Large intestine (tissue), 3 donors: ENCODE data around the gene CTSC. TPM values are rescaled to one million over a fixed set of nuclear protein-coding genes. Genes with fewer than 3 reads are reported as not detected.
"Not testable (repeated sequence)": the region's sequence is repeated elsewhere in the genome, so short reads cannot be mapped to it uniquely, and the experiment has no call there.

ENCODE experiments used
- DNase-seq, 2 donors: peaks; one replicate each; pipeline versions ENCODE4 v3.0.0 to v3.0.0-alpha.2; 2013
- H3K27ac ChIP-seq: one replicate; pipeline ENCODE4 v1.5.1; 2013; ENCODE audit warnings: low read length
- H3K27me3 ChIP-seq: 2 replicates; pipeline ENCODE4 v1.6.1; 2013; ENCODE audit warnings: low read length; ENCODE audit not compliant: control insufficient read depth, insufficient read depth
- H3K36me3 ChIP-seq: 2 replicates; pipeline ENCODE4 v1.6.1; 2013; ENCODE audit warnings: low read length; ENCODE audit not compliant: control insufficient read depth, insufficient read depth
- H3K4me1 ChIP-seq: one replicate; pipeline ENCODE4 v1.6.1; 2013; ENCODE audit warnings: low read length; ENCODE audit not compliant: control insufficient read depth, insufficient read depth
- H3K4me3 ChIP-seq: one replicate; pipeline ENCODE4 v1.5.1; 2013; ENCODE audit warnings: low read length
- H3K9me3 ChIP-seq: one replicate; pipeline ENCODE4 v1.6.1; 2013; ENCODE audit warnings: mild to moderate bottlenecking, low read depth, low read length, moderate library complexity; ENCODE audit not compliant: control insufficient read depth
- WGBS: methylation state at CpG from one replicate; pipeline ENCODE4 v1.1.5; 2013; ENCODE audit warnings: low lambda C conversion rate; ENCODE audit not compliant: insufficient coverage; 5-methylcytosine and 5-hydroxymethylcytosine counted together
- polyA plus RNA-seq: library from polyadenylated mRNA; unstranded; fragments of 120-200 nt; gene quantifications from one replicate; pipeline ENCODE4 v1.2.1, GENCODE V29; 2013

Gene CTSC
- polyA plus RNA-seq, 1 donor: 126 TPM

- DNase-seq: not testable (repeated sequence)
Observed at GRCh38 chr11:88321412-88321811, 16.1 kb downstream of the CTSC start.

GRCh38 chr11:88320149-88320559 lies 17.4 kb downstream of the CTSC start:
- WGBS: no CpG with 5 or more reads among the region's 2 CpGs
- H3K36me3 ChIP-seq: no peaks in the 10 kb centered on the region
- no peaks in the 10 kb centered on the region for H3K27me3 ChIP-seq
- peak in 1 of 2 donors; percentile 33 for DNase-seq
- H3K4me3 ChIP-seq: no peak overlapping the region
- no peak overlapping the region for H3K27ac ChIP-seq
- H3K4me1 ChIP-seq: no peaks in the 10 kb centered on the region
- H3K9me3 ChIP-seq: no peaks in the 10 kb centered on the region

More at GRCh38 chr11:88321412-88321811, 16.1 kb downstream of the CTSC start:
- H3K36me3 ChIP-seq, H3K27ac ChIP-seq, H3K9me3 ChIP-seq, H3K4me3 ChIP-seq, H3K27me3 ChIP-seq, H3K4me1 ChIP-seq: not testable (repeated sequence)

- H3K27ac ChIP-seq: no peak overlapping the region
- no peaks in the 10 kb centered on the region for H3K36me3 ChIP-seq
Observed at GRCh38 chr11:88318017-88318416, 19.5 kb downstream of the CTSC start.

GRCh38 chr11:88317536-88317935 lies 20.0 kb downstream of the CTSC start:
- no peaks in the 10 kb centered on the region for H3K36me3 ChIP-seq
- H3K9me3 ChIP-seq: no peaks in the 10 kb centered on the region
- no peak for DNase-seq
- H3K4me3 ChIP-seq: no peak overlapping the region
- no peak overlapping the region for H3K27ac ChIP-seq
- 61% methylated on average over 2 of the region's 5 CpGs for WGBS
- H3K4me1 ChIP-seq: no peaks in the 10 kb centered on the region
- no peaks in the 10 kb centered on the region for H3K27me3 ChIP-seq

More at GRCh38 chr11:88318017-88318416, 19.5 kb downstream of the CTSC start:
- H3K27me3 ChIP-seq: no peaks in the 10 kb centered on the region
- 50% methylated on average over 2 of the region's 2 CpGs for WGBS
- H3K9me3 ChIP-seq: no peaks in the 10 kb centered on the region
- DNase-seq: peak in 1 of 2 donors; percentile 24
- H3K4me3 ChIP-seq: no peak overlapping the region
- H3K4me1 ChIP-seq: no peaks in the 10 kb centered on the region

GRCh38 chr11:88315981-88316441 lies 21.5 kb downstream of the CTSC start:
- H3K27me3 ChIP-seq: no peaks in the 10 kb centered on the region
- WGBS: no CpG with 5 or more reads among the region's 5 CpGs
- H3K4me1 ChIP-seq: no peaks in the 10 kb centered on the region
- H3K4me3 ChIP-seq: no peak overlapping the region
- DNase-seq: peak in 1 of 2 donors; percentile 27
- no peak overlapping the region for H3K27ac ChIP-seq
- H3K36me3 ChIP-seq: no peaks in the 10 kb centered on the region
- H3K9me3 ChIP-seq: no peaks in the 10 kb centered on the region

- H3K9me3 ChIP-seq: no peaks in the 10 kb centered on the region
- no peaks in the 10 kb centered on the region for H3K4me1 ChIP-seq
- H3K27me3 ChIP-seq: no peaks in the 10 kb centered on the region
- WGBS: 100% methylated on average over 1 of the region's 2 CpGs
- no peak overlapping the region for H3K27ac ChIP-seq
- no peak overlapping the region for H3K4me3 ChIP-seq
- no peaks in the 10 kb centered on the region for H3K36me3 ChIP-seq
- no peak for DNase-seq
Observed at GRCh38 chr11:88315015-88315414, 22.5 kb downstream of the CTSC start.

GRCh38 chr11:88313441-88313840 lies 24.1 kb downstream of the CTSC start:
- no peak for DNase-seq
- no peak overlapping the region for H3K27ac ChIP-seq
- H3K9me3 ChIP-seq: no peaks in the 10 kb centered on the region
- no peaks in the 10 kb centered on the region for H3K4me1 ChIP-seq
- H3K27me3 ChIP-seq: no peaks in the 10 kb centered on the region
- WGBS: no CpG with 5 or more reads among the region's 2 CpGs
- no peak overlapping the region for H3K4me3 ChIP-seq
- no peaks in the 10 kb centered on the region for H3K36me3 ChIP-seq

GRCh38 chr11:88312628-88313027 lies 24.9 kb downstream of the CTSC start:
- no peak for DNase-seq
- Histone ChIP-seq H3K36me3 (peaks cover 5% of the 10 kb centered on the region), H3K9me3 (no peaks in the 10 kb centered on the region), H3K4me3 (no peak overlapping the region), H3K27ac (no peak overlapping the region), H3K27me3 (no peaks in the 10 kb centered on the region), H3K4me1 (no peaks in the 10 kb centered on the region)
- no CpG with 5 or more reads among the region's 1 CpG for WGBS

GRCh38 chr11:88310246-88310645 lies 27.3 kb downstream of the CTSC start:
- WGBS: 60% methylated on average over 1 of the region's 1 CpG
- Histone ChIP-seq H3K4me1 (no peaks in the 10 kb centered on the region), H3K9me3 (no peaks in the 10 kb centered on the region), H3K4me3 (no peak overlapping the region), H3K36me3 (peaks cover 10% of the 10 kb centered on the region), H3K27me3 (no peaks in the 10 kb centered on the region), H3K27ac (no peak overlapping the region)
- DNase-seq: no peak

- H3K27ac ChIP-seq: no peak overlapping the region
- DNase-seq: no peak
- no CpG with 5 or more reads among the region's 2 CpGs for WGBS
- no peaks in the 10 kb centered on the region for H3K4me1 ChIP-seq
- H3K27me3 ChIP-seq: no peaks in the 10 kb centered on the region
- H3K9me3 ChIP-seq: no peaks in the 10 kb centered on the region
- no peak overlapping the region for H3K4me3 ChIP-seq
- H3K36me3 ChIP-seq: peaks cover 14% of the 10 kb centered on the region
Observed at GRCh38 chr11:88308576-88308975, 29.0 kb downstream of the CTSC start.

- Histone ChIP-seq H3K4me1 (no peaks in the 10 kb centered on the region), H3K27ac (no peak overlapping the region), H3K4me3 (no peak overlapping the region), H3K27me3 (no peaks in the 10 kb centered on the region), H3K36me3 (peaks cover 16% of the 10 kb centered on the region), H3K9me3 (no peaks in the 10 kb centered on the region)
- WGBS: 100% methylated on average over 2 of the region's 11 CpGs
- no peak for DNase-seq
Observed at GRCh38 chr11:88307749-88308425, 29.6 kb downstream of the CTSC start.
